WI38 (cell line): ENCODE measurements around the gene SEC61B.

Experiments used
- H3K4me3 ChIP-seq: 2 replicates; pipeline ENCODE4 v1.5.1; 2011; ENCODE audit warnings: low read depth, mild to moderate bottlenecking, control low read depth, low read length
- TF ChIP-seq, protein P1 (sequence below): IDR thresholded peaks from 2 replicates; pipeline ENCODE4 v1.5.1; 2012; ENCODE audit warnings: low read depth, mild to moderate bottlenecking, control low read depth, low read length

Gene SEC61B

DNA sequence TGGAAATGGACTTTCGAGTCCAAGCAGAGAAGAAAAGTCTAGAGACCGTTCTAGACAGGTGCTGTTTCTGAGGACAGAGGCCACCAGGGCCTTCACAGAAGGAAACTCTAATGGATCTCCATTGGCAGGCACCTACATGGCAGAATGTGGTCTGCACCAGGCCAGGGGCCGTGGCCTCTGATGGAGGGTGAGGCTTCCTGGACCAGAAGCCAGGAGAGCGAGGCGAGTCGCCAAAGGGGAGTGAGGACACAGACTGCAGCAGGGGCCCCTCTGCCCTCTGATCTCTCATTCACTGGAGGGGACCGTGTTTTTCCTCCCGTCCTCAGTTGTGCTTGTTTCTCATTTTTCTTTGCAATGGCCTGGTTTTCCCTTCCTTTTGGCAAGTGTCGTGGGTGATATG, 41.4 kb upstream of the SEC61B start:
- H3K4me3 ChIP-seq = no peak overlapping the region
- TF ChIP-seq, protein P1, sequence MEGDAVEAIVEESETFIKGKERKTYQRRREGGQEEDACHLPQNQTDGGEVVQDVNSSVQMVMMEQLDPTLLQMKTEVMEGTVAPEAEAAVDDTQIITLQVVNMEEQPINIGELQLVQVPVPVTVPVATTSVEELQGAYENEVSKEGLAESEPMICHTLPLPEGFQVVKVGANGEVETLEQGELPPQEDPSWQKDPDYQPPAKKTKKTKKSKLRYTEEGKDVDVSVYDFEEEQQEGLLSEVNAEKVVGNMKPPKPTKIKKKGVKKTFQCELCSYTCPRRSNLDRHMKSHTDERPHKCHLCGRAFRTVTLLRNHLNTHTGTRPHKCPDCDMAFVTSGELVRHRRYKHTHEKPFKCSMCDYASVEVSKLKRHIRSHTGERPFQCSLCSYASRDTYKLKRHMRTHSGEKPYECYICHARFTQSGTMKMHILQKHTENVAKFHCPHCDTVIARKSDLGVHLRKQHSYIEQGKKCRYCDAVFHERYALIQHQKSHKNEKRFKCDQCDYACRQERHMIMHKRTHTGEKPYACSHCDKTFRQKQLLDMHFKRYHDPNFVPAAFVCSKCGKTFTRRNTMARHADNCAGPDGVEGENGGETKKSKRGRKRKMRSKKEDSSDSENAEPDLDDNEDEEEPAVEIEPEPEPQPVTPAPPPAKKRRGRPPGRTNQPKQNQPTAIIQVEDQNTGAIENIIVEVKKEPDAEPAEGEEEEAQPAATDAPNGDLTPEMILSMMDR = no peak

DNA sequence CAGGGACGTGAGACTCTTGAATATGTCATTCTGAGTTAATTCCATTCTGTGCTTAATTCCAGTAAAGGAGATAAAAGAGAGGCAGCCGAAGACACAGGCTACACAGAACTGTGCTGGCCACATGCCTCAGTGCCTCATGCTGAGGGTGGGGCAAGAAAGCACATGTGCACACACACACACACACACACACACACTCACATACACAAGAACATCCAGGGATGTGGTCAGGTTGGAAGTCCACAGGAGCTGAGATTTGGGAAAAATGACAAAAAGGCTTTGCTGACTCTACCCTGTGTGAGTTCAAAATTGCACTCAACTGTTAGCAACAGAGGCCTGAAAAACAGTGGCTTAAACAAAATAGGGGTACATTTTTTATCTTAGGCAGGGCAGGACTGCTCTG, 40.9 kb upstream of the SEC61B start:
- H3K4me3 ChIP-seq = no peak overlapping the region
- TF ChIP-seq, protein P1 = no peak

DNA sequence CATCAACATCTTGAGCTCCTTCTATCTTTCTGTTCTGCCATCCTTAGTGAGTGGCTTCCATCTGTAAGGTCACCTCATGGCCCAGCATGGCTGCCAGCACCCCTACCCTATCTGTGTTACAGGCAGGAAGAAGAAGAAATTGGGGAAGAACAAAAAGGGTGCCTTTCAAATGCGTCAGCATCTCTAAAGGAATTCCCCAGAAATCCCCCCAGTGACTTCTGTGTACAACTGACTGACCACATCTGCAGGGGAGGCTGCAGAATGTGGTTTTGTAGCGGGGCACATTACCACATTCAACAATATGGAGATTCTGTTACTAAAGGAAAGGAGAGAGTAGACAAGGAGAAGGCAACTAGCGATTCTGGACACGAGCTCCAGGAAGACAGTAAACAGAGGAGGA, 40.5 kb upstream of the SEC61B start:
- H3K4me3 ChIP-seq = no peak overlapping the region
- TF ChIP-seq, protein P1 = no peak

DNA sequence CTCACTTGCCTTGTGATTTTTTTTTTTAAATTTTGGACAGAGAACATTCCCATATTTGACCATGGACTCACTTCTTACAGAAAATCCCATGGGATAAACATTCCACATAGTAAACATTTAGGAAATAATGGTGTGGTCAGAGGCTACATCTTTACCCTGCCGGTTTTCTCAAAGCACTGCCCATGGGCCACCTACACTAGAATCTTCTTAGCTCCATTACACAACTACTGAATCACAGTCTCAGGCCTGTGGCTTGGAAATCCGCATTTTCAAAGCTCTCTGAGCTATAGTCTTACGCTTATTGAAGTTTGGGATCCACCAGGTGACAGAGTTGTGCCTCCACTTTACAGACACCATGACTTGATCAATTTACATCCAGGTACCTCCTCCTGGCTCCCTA, 39.7 kb upstream of the SEC61B start:
- TF ChIP-seq, protein P1 = no peak
- no peak overlapping the region for H3K4me3 ChIP-seq

DNA sequence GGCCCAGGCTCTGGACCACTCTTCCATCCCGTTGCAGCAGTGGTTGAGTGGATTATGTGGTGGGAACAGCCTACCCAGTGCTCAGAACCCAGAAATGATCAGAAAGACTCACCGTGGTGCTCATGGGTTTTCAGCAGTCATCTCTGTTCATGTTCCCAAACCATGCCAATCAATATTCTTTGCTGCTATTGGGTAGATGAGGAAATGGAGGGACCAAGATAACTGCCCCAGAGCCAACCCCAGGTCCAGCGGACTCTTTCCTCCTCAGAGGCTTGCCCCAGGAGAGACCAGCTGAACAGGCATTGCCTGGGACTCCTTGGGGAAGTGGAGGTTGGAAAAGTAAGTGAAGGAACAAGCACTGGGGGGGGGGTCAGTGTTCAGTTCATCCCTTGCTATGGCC, 38.5 kb upstream of the SEC61B start:
- TF ChIP-seq, protein P1 = no peak
- no peak overlapping the region for H3K4me3 ChIP-seq

DNA sequence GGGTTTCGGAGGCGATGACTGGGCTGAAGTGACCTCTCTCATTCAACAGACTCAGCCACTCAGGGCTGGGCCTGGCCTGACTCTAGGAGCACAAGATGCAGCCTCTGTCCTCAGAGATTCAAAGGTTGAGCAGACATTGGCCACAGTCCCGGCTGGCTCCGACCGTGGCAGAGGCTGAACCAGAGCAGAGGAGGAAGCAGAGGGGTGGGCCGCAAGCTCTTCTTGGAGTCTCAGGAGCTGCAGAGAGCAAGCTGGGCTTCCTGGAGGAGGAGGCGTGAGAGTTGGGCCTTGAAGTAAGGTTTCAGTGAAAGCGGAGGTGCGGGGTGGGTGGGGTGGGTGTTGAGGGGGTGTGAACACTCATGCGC, 38.0 kb upstream of the SEC61B start:
- TF ChIP-seq, protein P1 = no peak

DNA sequence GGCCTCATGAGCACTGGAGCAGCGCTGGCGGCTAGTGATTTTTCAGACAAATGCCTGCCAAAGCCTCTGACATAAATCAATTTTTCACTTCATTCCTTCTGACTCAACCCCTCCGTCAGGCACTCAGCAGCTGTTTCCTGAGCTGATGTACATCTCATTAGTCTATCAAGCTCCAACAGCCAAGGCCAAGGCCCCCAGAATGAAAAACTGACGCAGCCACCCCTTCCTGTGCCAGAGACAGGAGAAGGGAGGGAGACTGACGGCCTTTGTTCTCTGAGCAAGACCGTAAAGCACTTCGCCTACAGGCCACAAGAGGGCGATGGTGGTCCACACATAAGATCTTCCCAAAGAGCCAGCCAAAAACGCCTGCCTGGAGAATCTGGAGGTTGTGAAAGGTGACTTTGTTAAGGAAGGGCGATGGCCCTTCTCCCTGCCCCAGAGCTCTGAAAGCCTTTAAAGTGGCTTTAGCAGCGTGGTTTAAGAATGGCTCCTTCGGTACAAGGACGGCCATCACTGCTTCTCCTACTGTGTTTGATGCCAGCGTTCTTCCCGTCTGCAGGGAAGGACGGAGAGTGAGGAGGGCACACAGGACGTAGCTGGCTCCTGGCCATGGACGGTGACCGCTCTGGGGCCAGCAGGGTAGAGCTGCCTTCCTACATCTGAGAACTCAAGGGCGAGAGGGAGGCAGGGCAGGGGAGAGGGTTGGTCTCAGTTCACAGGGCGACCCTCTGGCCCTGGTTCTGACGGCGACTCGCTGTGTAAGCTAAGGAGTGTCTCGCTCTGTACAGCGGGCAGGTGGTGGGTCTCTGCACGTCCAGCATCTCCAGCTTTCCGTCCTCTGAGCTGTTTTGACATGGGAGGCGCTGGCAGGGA, 37.4 kb upstream of the SEC61B start:
- no peak overlapping the region for H3K4me3 ChIP-seq

More for the DNA sequence above, 38.0 kb upstream of the SEC61B start:
- no peak overlapping the region for H3K4me3 ChIP-seq

More for the DNA sequence above, 37.4 kb upstream of the SEC61B start:
- TF ChIP-seq, protein P1 = peak; percentile 91
